Esophagus muscularis mucosa (tissue), 4 donors: ENCODE measurements around the gene CHRND. TPM values are rescaled to one million over a fixed set of nuclear protein-coding genes. Genes with fewer than 3 reads are reported as not detected.

Experiments used
- DNase-seq: peaks from one replicate; pipeline ENCODE4 v3.0.0-alpha.2; 2017; ENCODE audit errors: extremely low spot score
- H3K27ac ChIP-seq, 4 donors: fragments of 200-600 bp; sonication (generic); replicated peaks in 1 of 4; 1 replicate in 3 of 4; 2 replicates in 1 of 4; pipeline ENCODE4 v1.5.1; 2016 to 2019; ENCODE audit warnings: mild to moderate bottlenecking in 1 of 4
- H3K27me3 ChIP-seq, 4 donors: fragments of 200-600 bp; sonication (generic); one replicate each; pipeline versions ENCODE4 v1.5.1 to v1.6.0; 2016 to 2019
- H3K36me3 ChIP-seq, 4 donors: fragments of 200-600 bp; sonication (generic); one replicate each; pipeline ENCODE4 v1.5.1; 2016 to 2019
- H3K4me1 ChIP-seq, 4 donors: fragments of 200-600 bp; sonication (generic); one replicate each; pipeline ENCODE4 v1.5.1; 2016 to 2019
- H3K4me3 ChIP-seq, 4 donors: fragments of 200-600 bp; sonication (generic); 1 replicate in 2 of 4; 2 replicates in 2 of 4; pipeline ENCODE4 v1.5.1; 2016 to 2019; ENCODE audit warnings: mild to moderate bottlenecking in 4 of 4, moderate library complexity in 1 of 4
- H3K9me3 ChIP-seq, 4 donors: fragments of 200-600 bp; sonication (generic); 1 replicate in 3 of 4; 2 replicates in 1 of 4; pipeline ENCODE4 v1.5.1; 2016 to 2019
- EP300 ChIP-seq: sonication (generic); formaldehyde crosslinking; IDR thresholded peaks from one replicate; pipeline ENCODE4 v1.6.1; 2017; ENCODE audit warnings: antibody characterized with exemption
- POLR2A ChIP-seq: fragments of 450-650 bp; IDR thresholded peaks from one replicate; pipeline ENCODE4 v1.6.1; 2017; ENCODE audit warnings: antibody characterized with exemption, moderate library complexity, mild to moderate bottlenecking, low read depth
- POLR2AphosphoS5 ChIP-seq, 2 donors: sonication (generic); formaldehyde crosslinking; IDR thresholded peaks; one replicate each; pipeline ENCODE4 v1.6.1; 2017; ENCODE audit warnings: antibody characterized with exemption in 2 of 2
- WGBS: methylation state at CpG from one replicate; pipeline ENCODE4 v1.1.5; 2018; 5-methylcytosine and 5-hydroxymethylcytosine counted together
- intact Hi-C: fragments of 100-400 bp; cut with DNase I; formaldehyde crosslinking; loops from one replicate; pipeline ENCODE4 v1.15.1; 2023
- total RNA-seq, 4 donors: library from RNA; depleted of rRNA; stranded (reverse); fragments of >200 nt; gene quantifications; one replicate each; pipeline versions ENCODE4 v1.1.0 to v1.2.1, GENCODE V29; 2016
- TF ChIP-seq, protein P1 (sequence below), 3 experiments: fragments of 200-600 bp in 2 of 3; fragments of 450-650 bp in 1 of 3; sonication (generic) in 2 of 3; IDR thresholded peaks; one replicate each; pipeline ENCODE4 v1.5.1; 2017 to 2019; ENCODE audit warnings: antibody characterized with exemption in 3 of 3, mild to moderate bottlenecking in 2 of 3, moderate library complexity in 1 of 3

CHRND gene
- total RNA-seq, 4 donors from 2014 or later, result not detected

GRCh38 chr2:232550354-232551249, 24.6 kb downstream of the CHRND start, which contains the start of the genes EIF4E2 and TIGD1:
TSS of gene EIF4E2 (plus strand) at chr2:232550689. CDS start at chr2:232550725, 36 bp downstream.
TSS of gene TIGD1 (minus strand) at chr2:232550557. CDS start at chr2:232549882, 675 bp downstream.
- Histone ChIP-seq H3K27ac (peak within 1 kb of the TSS; percentile 97 to 99 (median 98)), H3K4me1 (peaks cover 16 to 52% (median 43%) of the 10 kb centered on the region in 4 donors), H3K9me3 (no peaks in the 10 kb centered on the region), H3K4me3 (peak within 1 kb of the TSS; percentile 85 to 97 (median 94)), H3K36me3 (peaks cover 0 to 13% (median 3%) of the 10 kb centered on the region in 4 donors), H3K27me3 (no peaks in the 10 kb centered on the region)
- peak; percentile 96 for DNase-seq
- TF ChIP-seq POLR2AphosphoS5 (IDR thresholded peaks at IDR 0.05), result peak; percentile 90 to 96
- TF ChIP-seq, protein P1, sequence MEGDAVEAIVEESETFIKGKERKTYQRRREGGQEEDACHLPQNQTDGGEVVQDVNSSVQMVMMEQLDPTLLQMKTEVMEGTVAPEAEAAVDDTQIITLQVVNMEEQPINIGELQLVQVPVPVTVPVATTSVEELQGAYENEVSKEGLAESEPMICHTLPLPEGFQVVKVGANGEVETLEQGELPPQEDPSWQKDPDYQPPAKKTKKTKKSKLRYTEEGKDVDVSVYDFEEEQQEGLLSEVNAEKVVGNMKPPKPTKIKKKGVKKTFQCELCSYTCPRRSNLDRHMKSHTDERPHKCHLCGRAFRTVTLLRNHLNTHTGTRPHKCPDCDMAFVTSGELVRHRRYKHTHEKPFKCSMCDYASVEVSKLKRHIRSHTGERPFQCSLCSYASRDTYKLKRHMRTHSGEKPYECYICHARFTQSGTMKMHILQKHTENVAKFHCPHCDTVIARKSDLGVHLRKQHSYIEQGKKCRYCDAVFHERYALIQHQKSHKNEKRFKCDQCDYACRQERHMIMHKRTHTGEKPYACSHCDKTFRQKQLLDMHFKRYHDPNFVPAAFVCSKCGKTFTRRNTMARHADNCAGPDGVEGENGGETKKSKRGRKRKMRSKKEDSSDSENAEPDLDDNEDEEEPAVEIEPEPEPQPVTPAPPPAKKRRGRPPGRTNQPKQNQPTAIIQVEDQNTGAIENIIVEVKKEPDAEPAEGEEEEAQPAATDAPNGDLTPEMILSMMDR (IDR thresholded peaks at IDR 0.05), result peak; percentile 18 to 39 (median 34)
- TF ChIP-seq EP300, result no peak
- TF ChIP-seq POLR2A, result peak; percentile 18
- intact Hi-C loops, result no loop called here
- 1% methylated on average over 14 of the region's 81 CpGs for WGBS

DNA sequence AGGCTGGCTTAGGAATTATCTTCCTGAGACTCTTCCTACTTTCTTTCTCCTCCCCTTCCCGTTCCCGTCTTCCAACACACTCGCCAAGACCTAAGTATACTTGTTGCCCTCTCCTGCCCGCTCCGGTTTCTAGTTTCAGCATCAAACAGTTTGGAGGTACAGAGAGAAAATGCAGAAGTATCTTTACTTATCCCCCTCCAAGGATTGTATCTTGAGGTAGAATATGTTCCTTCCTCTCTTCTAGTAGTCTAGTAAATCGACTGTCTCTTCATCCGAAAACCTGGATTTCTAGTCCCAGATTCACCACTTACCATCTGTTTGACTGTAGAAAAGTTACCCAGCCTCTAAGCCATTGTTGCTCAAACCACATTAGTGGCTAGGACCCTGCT, 25.3 kb downstream of the CHRND start:
- intact Hi-C loops, result no loop called here
- Histone ChIP-seq H3K9me3 (no peaks in the 10 kb centered on the region), H3K27ac (peak overlapping the region; percentile 97 to 99 (median 98)), H3K4me3 (peak overlapping the region; percentile 85 to 97 (median 94)), H3K4me1 (peaks cover 16 to 52% (median 43%) of the 10 kb centered on the region in 4 donors), H3K36me3 (peaks cover 0 to 15% (median 4%) of the 10 kb centered on the region in 4 donors), H3K27me3 (no peaks in the 10 kb centered on the region)
- TF ChIP-seq EP300 (no peak), POLR2A (no peak), POLR2AphosphoS5 (IDR thresholded peaks at IDR 0.05) (no peak)
- TF ChIP-seq, protein P1 (IDR thresholded peaks at IDR 0.05), result no peak
- no peak for DNase-seq
- 8% methylated on average over 7 of the region's 7 CpGs for whole genome bisulfite sequencing

- 97% methylated on average over 4 of the region's 4 CpGs for WGBS
- Histone ChIP-seq H3K4me1 (peaks cover 16 to 52% (median 43%) of the 10 kb centered on the region in 4 donors), H3K27ac (peak overlapping the region in 1 of 4 donors; percentile 98)
These were observed 25.8 kb downstream of the CHRND start for GRCh38 chr2:232551776-232552175.

DNA sequence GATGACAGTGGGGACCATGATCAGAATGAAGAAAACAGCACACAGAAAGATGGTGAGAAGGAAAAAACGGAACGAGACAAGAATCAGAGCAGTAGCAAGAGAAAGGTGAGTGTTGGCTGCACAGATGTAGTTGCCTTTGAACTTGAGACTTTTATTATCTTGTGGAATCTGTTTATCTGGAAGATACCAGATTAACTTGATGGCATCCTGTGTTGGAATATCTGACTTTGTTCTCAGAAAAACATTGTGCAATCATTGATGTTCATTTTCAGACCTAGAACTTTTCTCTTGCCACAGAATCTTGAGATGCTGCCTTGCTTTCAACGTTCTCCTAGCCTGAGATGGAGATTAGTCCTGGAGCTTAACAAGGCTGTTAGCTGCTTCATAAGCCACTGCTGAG, 30.5 kb downstream of the CHRND start:
- DNase-seq, result no peak
- Histone ChIP-seq H3K4me3 (no peak overlapping the region), H3K36me3 (peaks cover 29 to 55% (median 44%) of the 10 kb centered on the region in 4 donors), H3K9me3 (no peaks in the 10 kb centered on the region), H3K27ac (no peak overlapping the region), H3K27me3 (no peaks in the 10 kb centered on the region), H3K4me1 (peaks cover 13 to 38% (median 30%) of the 10 kb centered on the region in 4 donors)
- intact Hi-C loops, result no loop called here
- TF ChIP-seq POLR2A, result no peak
- TF ChIP-seq, protein P1 (IDR thresholded peaks at IDR 0.05), result no peak
- TF ChIP-seq POLR2AphosphoS5 (IDR thresholded peaks at IDR 0.05), result no peak
- no peak for TF ChIP-seq EP300
- 79% methylated on average over 3 of the region's 3 CpGs for WGBS

More at GRCh38 chr2:232551776-232552175, 25.8 kb downstream of the CHRND start:
- intact Hi-C loops, result no loop called here
- H3K27me3 ChIP-seq, result no peaks in the 10 kb centered on the region
- TF ChIP-seq POLR2AphosphoS5 (IDR thresholded peaks at IDR 0.05) (no peak), POLR2A (no peak), EP300 (no peak)
- TF ChIP-seq, protein P1 (IDR thresholded peaks at IDR 0.05), result no peak
- peak overlapping the region; percentile 85 to 97 (median 94) for H3K4me3 ChIP-seq
- H3K9me3 ChIP-seq, result no peaks in the 10 kb centered on the region
- no peak for DNase-seq
- H3K36me3 ChIP-seq, result peaks cover under 1 to 17% (median 9%) of the 10 kb centered on the region in 4 donors
